Activated CD8-positive, alpha-beta T cell treated with anti-CD3 and anti-CD28 coated beads for 36 hours (primary cell): ENCODE data around the gene ING1. TPM values are rescaled to one million over a fixed set of nuclear protein-coding genes. Genes with fewer than 3 reads are reported as not detected.

Source experiments
- total RNA-seq, 2 experiments: library from RNA; stranded (reverse); gene quantifications; one replicate each; pipeline ENCODE4 v1.2.3, GENCODE V29; 2021

Gene ING1
- total RNA-seq, 2 experiments from 2014 or later: 22.0 to 22.2 TPM

Other genes starting within 250 kb of the ING1 start
- gene RAB20, start 152.0 kb upstream of the ING1 start, total RNA-seq: 10 to 100 TPM; 10.3 to 11.1 TPM
- 10 to 100 TPM; 22.7 to 24.8 TPM for gene NAXD, start 98.2 kb upstream of the ING1 start, total RNA-seq
- 10 to 100 TPM; 60.7 to 63.0 TPM for gene CARS2, start 7.6 kb upstream of the ING1 start, total RNA-seq
- gene ANKRD10, start 201.4 kb downstream of the ING1 start, total RNA-seq: 10 to 100 TPM; 81.6 to 86.1 TPM